CD14-positive monocyte (primary cell): Measurements from ENCODE around the gene GNPTG. TPM values are rescaled to one million over a fixed set of nuclear protein-coding genes. Genes with fewer than 3 reads are reported as not detected.

Source experiments
- DNase-seq, 3 donors: peaks; one replicate each; pipeline ENCODE4 v3.0.0-alpha.2; 2011 to 2022
- H2AFZ ChIP-seq: 2 replicates; pipeline ENCODE4 v1.6.0; 2012; ENCODE audit warnings: mild to moderate bottlenecking, low read depth, low read length, inconsistent platforms; ENCODE audit not compliant: insufficient read depth, poor library complexity, severe bottlenecking
- H3K27ac ChIP-seq, 2 donors: 1 replicate in 1 of 2; 2 replicates in 1 of 2; pipeline ENCODE4 v1.5.1; 2012 to 2013; ENCODE audit warnings: low read length in 2 of 2, control low read depth in 1 of 2, inconsistent platforms in 1 of 2, low read depth in 1 of 2, mild to moderate bottlenecking in 1 of 2
- H3K27me3 ChIP-seq, 2 donors: one replicate each; pipeline versions ENCODE4 v1.6.0 to v1.6.1; 2011 to 2013; ENCODE audit warnings: low read length in 2 of 2; ENCODE audit not compliant: control insufficient read depth in 2 of 2, insufficient read depth in 2 of 2
- H3K36me3 ChIP-seq, 2 donors: replicated peaks in 1 of 2; 1 replicate in 1 of 2; 2 replicates in 1 of 2; pipeline versions ENCODE4 v1.5.1 to v1.6.1; 2012 to 2013; ENCODE audit warnings: low read length in 2 of 2, control low read depth in 1 of 2, inconsistent platforms in 1 of 2, mild to moderate bottlenecking in 1 of 2; ENCODE audit not compliant: insufficient read depth in 2 of 2, control insufficient read depth in 1 of 2
- H3K4me1 ChIP-seq, 2 donors: 1 replicate in 1 of 2; 2 replicates in 1 of 2; pipeline versions ENCODE4 v1.5.1 to v1.6.1; 2012 to 2013; ENCODE audit warnings: low read length in 2 of 2, control low read depth in 1 of 2, inconsistent platforms in 1 of 2, mild to moderate bottlenecking in 1 of 2, moderate library complexity in 1 of 2; ENCODE audit not compliant: insufficient read depth in 2 of 2, control insufficient read depth in 1 of 2
- H3K4me2 ChIP-seq: replicated peaks from 2 replicates; pipeline ENCODE3; 2012; ENCODE audit warnings: low read length, moderate library complexity, mild to moderate bottlenecking; ENCODE audit not compliant: poor library complexity, severe bottlenecking; ENCODE audit errors: extremely low read depth
- H3K4me3 ChIP-seq, 3 experiments: fragments of 200-600 bp in 1 of 3; sonication (generic) in 1 of 3; replicated peaks in 1 of 3; 1 replicate in 2 of 3; 2 replicates in 1 of 3; pipeline ENCODE4 v1.5.1; 2011 to 2013; ENCODE audit warnings: low read length in 3 of 3, mild to moderate bottlenecking in 3 of 3, control low read depth in 2 of 3, low read depth in 2 of 3, inconsistent platforms in 1 of 3, moderate library complexity in 1 of 3
- H3K79me2 ChIP-seq: 2 replicates; pipeline ENCODE4 v1.6.0; 2012; ENCODE audit warnings: mild to moderate bottlenecking, control low read depth, inconsistent platforms, low read length, moderate library complexity; ENCODE audit not compliant: insufficient read depth
- H3K9ac ChIP-seq: 2 replicates; pipeline ENCODE4 v1.6.0; 2017; ENCODE audit warnings: low read length, mild to moderate bottlenecking; ENCODE audit not compliant: insufficient read depth, poor library complexity, severe bottlenecking
- H3K9me3 ChIP-seq, 2 donors: replicated peaks in 1 of 2; 1 replicate in 1 of 2; 2 replicates in 1 of 2; pipeline versions ENCODE4 v1.5.1 to v1.6.1; 2012 to 2013; ENCODE audit warnings: low read length in 2 of 2, control low read depth in 1 of 2; ENCODE audit not compliant: control insufficient read depth in 1 of 2, insufficient read depth in 1 of 2
- H4K20me1 ChIP-seq: 2 replicates; pipeline ENCODE4 v1.6.0; 2012; ENCODE audit warnings: mild to moderate bottlenecking, low read length, control low read depth, moderate library complexity; ENCODE audit not compliant: insufficient read depth
- H3K27ac Mint-ChIP-seq, 7 donors: one replicate each; pipeline ENCODE4 v1.8.0; 2020; ENCODE audit warnings: mild to moderate bottlenecking in 7 of 7, mixed read lengths in 7 of 7, moderate library complexity in 6 of 7, inconsistent platforms in 2 of 7
- H3K27me3 Mint-ChIP-seq, 3 donors: one replicate each; pipeline ENCODE4 v1.8.0; 2021 to 2022; ENCODE audit warnings: low read depth in 3 of 3, mild to moderate bottlenecking in 3 of 3, mixed read lengths in 3 of 3, moderate library complexity in 3 of 3, inconsistent platforms in 1 of 3
- H3K36me3 Mint-ChIP-seq, 2 donors: one replicate each; pipeline ENCODE4 v1.8.0; 2020; ENCODE audit warnings: mixed read lengths in 2 of 2, inconsistent platforms in 1 of 2, mild to moderate bottlenecking in 1 of 2
- H3K4me1 Mint-ChIP-seq: one replicate; pipeline ENCODE4 v1.8.0; 2020; ENCODE audit warnings: mild to moderate bottlenecking, mixed read lengths
- H3K4me3 Mint-ChIP-seq, 2 donors: one replicate each; pipeline ENCODE4 v1.8.0; 2020; ENCODE audit warnings: mild to moderate bottlenecking in 2 of 2, mixed read lengths in 2 of 2, moderate library complexity in 1 of 2
- H3K9me3 Mint-ChIP-seq, 7 donors: one replicate each; pipeline ENCODE4 v1.8.0; 2020 to 2022; ENCODE audit warnings: mixed read lengths in 7 of 7, mild to moderate bottlenecking in 6 of 7, moderate library complexity in 6 of 7, inconsistent platforms in 2 of 7
- WGBS: methylation state at CpG from one replicate; pipeline ENCODE4 v1.1.5; 2013; ENCODE audit warnings: missing lambda C conversion rate; ENCODE audit not compliant: insufficient coverage; 5-methylcytosine and 5-hydroxymethylcytosine counted together
- intact Hi-C, 2 donors: fragments of 100-400 bp; cut with micrococcal nuclease; formaldehyde crosslinking; loops; one replicate each; pipeline versions ENCODE4 v1.15.0 to v1.15.1; 2023
- polyA plus RNA-seq, 3 donors: library from polyadenylated mRNA; depleted of rRNA in 1 of 3; unstranded in 2 of 3; stranded (reverse) in 1 of 3; fragments of 300-500 nt in 2 of 3; fragments of >200 nt in 1 of 3; fragmentation: Illumina TruSeq in 2 of 3; gene quantifications; 1 replicate in 2 of 3; 2 replicates in 1 of 3; pipeline ENCODE4 v1.2.3, GENCODE V29; 2012 to 2021
- TF ChIP-seq, protein P1 (sequence below): fragments of 200-600 bp; IDR thresholded peaks from one replicate; pipeline ENCODE4 v1.8.0; 2022; ENCODE audit warnings: antibody characterized with exemption, mild to moderate bottlenecking

Gene GNPTG
- polyA plus RNA-seq, 3 donors: 74.7 to 130 (median 82.5) TPM

DNA sequence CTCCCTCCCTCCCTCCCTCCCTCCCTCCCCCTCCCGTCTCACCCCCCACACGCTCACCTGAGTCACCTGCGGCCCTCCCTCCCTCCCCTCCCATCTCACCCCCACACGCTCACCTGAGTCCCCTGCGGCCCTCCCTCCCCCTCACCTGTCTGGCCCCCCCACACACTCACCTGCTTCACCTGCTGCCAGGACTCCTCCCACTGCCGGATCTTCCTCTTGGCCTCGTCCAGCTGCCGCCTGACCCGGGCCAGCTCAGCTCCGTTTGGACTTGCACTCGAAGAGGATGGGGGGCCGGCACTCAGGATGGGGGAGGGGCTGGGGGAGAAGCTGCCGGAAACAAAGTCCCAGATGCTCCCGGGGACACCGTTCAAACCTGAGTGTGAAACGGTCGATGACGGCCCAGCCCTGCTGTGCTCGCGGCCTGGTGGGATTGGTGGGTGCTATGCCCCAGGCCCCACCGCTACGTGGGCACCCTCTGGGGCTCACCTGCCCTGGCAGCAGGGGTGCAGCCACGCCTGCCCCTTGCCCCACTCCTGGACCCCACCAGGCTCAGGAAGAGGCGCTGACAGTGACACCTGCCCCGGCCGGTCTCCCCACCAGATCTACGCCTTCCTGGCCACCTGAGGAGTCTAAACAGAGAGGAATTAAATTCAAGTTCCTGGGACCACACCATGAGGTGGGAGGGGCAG, 15.9 kb downstream of the GNPTG start:
- no peak overlapping the region for H3K4me3 ChIP-seq
- intact Hi-C loops: no loop called here
- no peak for DNase-seq
- H3K27me3 Mint-ChIP-seq: peaks cover 0 to 1% (median 0%) of the 10 kb centered on the region in 3 donors
- 97% methylated on average over 12 of the region's 27 CpGs for WGBS
- no peak overlapping the region for H3K4me3 Mint-ChIP-seq
- H3K4me1 ChIP-seq: no peaks in the 10 kb centered on the region
- no peak overlapping the region for H3K27ac Mint-ChIP-seq
- H3K9ac ChIP-seq: no peak overlapping the region
- no peak overlapping the region for H3K27ac ChIP-seq
- peaks cover 0 to 3% (median 0%) of the 10 kb centered on the region in 7 donors for H3K9me3 Mint-ChIP-seq
- H3K4me1 Mint-ChIP-seq: no peaks in the 10 kb centered on the region
- peaks cover 61 to 64% of the 10 kb centered on the region in 2 donors for H3K36me3 ChIP-seq
- H3K36me3 Mint-ChIP-seq: peaks cover 45 to 81% of the 10 kb centered on the region in 2 donors
- TF ChIP-seq, protein P1, sequence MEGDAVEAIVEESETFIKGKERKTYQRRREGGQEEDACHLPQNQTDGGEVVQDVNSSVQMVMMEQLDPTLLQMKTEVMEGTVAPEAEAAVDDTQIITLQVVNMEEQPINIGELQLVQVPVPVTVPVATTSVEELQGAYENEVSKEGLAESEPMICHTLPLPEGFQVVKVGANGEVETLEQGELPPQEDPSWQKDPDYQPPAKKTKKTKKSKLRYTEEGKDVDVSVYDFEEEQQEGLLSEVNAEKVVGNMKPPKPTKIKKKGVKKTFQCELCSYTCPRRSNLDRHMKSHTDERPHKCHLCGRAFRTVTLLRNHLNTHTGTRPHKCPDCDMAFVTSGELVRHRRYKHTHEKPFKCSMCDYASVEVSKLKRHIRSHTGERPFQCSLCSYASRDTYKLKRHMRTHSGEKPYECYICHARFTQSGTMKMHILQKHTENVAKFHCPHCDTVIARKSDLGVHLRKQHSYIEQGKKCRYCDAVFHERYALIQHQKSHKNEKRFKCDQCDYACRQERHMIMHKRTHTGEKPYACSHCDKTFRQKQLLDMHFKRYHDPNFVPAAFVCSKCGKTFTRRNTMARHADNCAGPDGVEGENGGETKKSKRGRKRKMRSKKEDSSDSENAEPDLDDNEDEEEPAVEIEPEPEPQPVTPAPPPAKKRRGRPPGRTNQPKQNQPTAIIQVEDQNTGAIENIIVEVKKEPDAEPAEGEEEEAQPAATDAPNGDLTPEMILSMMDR: no peak
- H3K27me3 ChIP-seq: no peaks in the 10 kb centered on the region
- H2AFZ ChIP-seq: no peak overlapping the region
- H4K20me1 ChIP-seq: peaks cover 69% of the 10 kb centered on the region
- H3K4me2 ChIP-seq: no peak overlapping the region
- no peaks in the 10 kb centered on the region for H3K9me3 ChIP-seq
- H3K79me2 ChIP-seq: peaks cover 4% of the 10 kb centered on the region

DNA sequence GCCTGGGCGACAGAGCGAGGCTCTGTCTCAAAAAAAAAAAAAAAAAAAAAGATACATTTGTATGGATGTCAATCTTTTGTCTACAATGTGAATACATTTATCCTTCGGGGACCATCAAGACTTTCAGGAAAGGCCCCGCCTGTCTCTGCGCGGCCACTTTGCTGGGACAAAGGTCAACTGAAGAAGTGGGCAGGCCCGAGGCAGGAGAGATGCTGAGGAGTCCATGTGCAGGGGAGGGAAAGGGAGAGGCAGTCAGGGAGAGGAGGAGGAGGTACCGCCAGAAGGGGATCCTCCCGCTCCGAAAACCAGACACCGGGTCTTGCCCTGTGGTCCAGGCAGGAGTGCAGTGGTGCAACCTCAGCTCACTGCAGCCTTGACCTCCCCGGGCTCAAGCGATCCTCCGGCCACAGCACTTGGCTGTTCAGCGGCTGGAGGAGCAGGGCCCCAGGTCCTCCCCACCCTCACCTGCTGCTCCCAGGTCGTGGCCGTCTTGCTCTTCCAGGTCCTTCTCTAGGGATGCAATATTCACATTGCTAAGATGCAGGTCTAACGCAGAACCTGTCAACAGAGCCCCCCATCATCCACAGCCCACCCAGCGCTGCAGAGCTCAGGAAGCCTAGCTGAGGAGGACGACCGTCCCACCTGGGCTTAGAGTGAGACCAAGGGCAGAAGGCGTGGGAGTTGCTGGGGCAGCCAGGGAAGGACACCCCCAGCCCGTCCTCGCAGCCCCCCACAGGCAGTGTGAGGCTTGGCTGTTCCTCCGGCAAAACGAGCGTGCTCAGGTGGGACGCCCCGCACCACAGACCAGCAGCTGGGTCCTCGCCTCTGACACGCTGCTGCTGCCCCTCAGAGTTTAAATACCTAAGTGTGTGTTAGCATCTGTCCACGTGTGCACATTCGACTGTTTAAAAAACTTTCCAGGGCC, 19.6 kb downstream of the GNPTG start:
- peaks cover 57% of the 10 kb centered on the region for H4K20me1 ChIP-seq
- H3K4me2 ChIP-seq: no peak overlapping the region
- DNase-seq: no peak
- no peaks in the 10 kb centered on the region for H3K4me1 ChIP-seq
- H3K36me3 Mint-ChIP-seq: peaks cover 23 to 61% of the 10 kb centered on the region in 2 donors
- no peaks in the 10 kb centered on the region for H3K9me3 ChIP-seq
- H3K27me3 Mint-ChIP-seq: peaks cover 0 to 1% (median 0%) of the 10 kb centered on the region in 3 donors
- 97% methylated on average over 31 of the region's 33 CpGs for WGBS
- no peak overlapping the region for H3K4me3 ChIP-seq
- no peaks in the 10 kb centered on the region for H3K79me2 ChIP-seq
- H3K27ac Mint-ChIP-seq: peak overlapping the region in 1 of 7 donors; percentile 61
- H3K27me3 ChIP-seq: no peaks in the 10 kb centered on the region
- H3K27ac ChIP-seq: no peak overlapping the region
- H3K9me3 Mint-ChIP-seq: peaks cover 0 to 3% (median 0%) of the 10 kb centered on the region in 7 donors
- intact Hi-C loops: no loop called here
- TF ChIP-seq, protein P1: no peak
- no peak overlapping the region for H3K4me3 Mint-ChIP-seq
- no peak overlapping the region for H3K9ac ChIP-seq
- H3K4me1 Mint-ChIP-seq: no peaks in the 10 kb centered on the region
- H3K36me3 ChIP-seq: peaks cover 35 to 43% of the 10 kb centered on the region in 2 donors
- H2AFZ ChIP-seq: no peak overlapping the region
